Immature natural killer cell (primary cell): Measurements from ENCODE around the gene MAP3K8. TPM values are rescaled to one million over a fixed set of nuclear protein-coding genes. Genes with fewer than 3 reads are reported as not detected.
"Not testable (repeated sequence)": the region's sequence is repeated elsewhere in the genome, so short reads cannot be mapped to it uniquely, and the experiment has no call there.

Experiments
- DNase-seq, 3 donors: peaks; one replicate each; pipeline ENCODE4 v3.0.0; 2022; ENCODE audit warnings: mixed read lengths in 1 of 3
- H3K27ac Mint-ChIP-seq, 6 donors: one replicate each; pipeline ENCODE4 v1.8.0; 2020; ENCODE audit warnings: mixed read lengths in 6 of 6, mild to moderate bottlenecking in 5 of 6, inconsistent platforms in 4 of 6, moderate library complexity in 3 of 6
- H3K27me3 Mint-ChIP-seq, 3 donors: one replicate each; pipeline ENCODE4 v1.8.0; 2020 to 2021; ENCODE audit warnings: low read depth in 3 of 3, mild to moderate bottlenecking in 3 of 3, mixed read lengths in 3 of 3, moderate library complexity in 3 of 3, inconsistent platforms in 1 of 3
- H3K36me3 Mint-ChIP-seq, 3 donors: one replicate each; pipeline ENCODE4 v1.8.0; 2020; ENCODE audit warnings: mixed read lengths in 3 of 3, inconsistent platforms in 2 of 3, mild to moderate bottlenecking in 2 of 3
- H3K4me1 Mint-ChIP-seq, 2 donors: one replicate each; pipeline ENCODE4 v1.8.0; 2020; ENCODE audit warnings: inconsistent platforms in 2 of 2, mild to moderate bottlenecking in 2 of 2, mixed read lengths in 2 of 2, moderate library complexity in 1 of 2
- H3K4me3 Mint-ChIP-seq, 5 donors: one replicate each; pipeline ENCODE4 v1.8.0; 2020; ENCODE audit warnings: mild to moderate bottlenecking in 5 of 5, mixed read lengths in 5 of 5, inconsistent platforms in 3 of 5, moderate library complexity in 3 of 5
- H3K9me3 Mint-ChIP-seq, 6 donors: one replicate each; pipeline ENCODE4 v1.8.0; 2020; ENCODE audit warnings: mild to moderate bottlenecking in 6 of 6, mixed read lengths in 6 of 6, inconsistent platforms in 4 of 6, moderate library complexity in 3 of 6
- polyA plus RNA-seq, 3 donors: library from polyadenylated mRNA; unstranded; fragments of 300-500 nt; fragmentation: Illumina TruSeq; gene quantifications; one replicate each; pipeline ENCODE4 v1.2.3, GENCODE V29; 2021

MAP3K8 gene
- polyA plus RNA-seq, 3 donors from 2014 or later, result 62.9 to 154 (median 151) TPM

DNA sequence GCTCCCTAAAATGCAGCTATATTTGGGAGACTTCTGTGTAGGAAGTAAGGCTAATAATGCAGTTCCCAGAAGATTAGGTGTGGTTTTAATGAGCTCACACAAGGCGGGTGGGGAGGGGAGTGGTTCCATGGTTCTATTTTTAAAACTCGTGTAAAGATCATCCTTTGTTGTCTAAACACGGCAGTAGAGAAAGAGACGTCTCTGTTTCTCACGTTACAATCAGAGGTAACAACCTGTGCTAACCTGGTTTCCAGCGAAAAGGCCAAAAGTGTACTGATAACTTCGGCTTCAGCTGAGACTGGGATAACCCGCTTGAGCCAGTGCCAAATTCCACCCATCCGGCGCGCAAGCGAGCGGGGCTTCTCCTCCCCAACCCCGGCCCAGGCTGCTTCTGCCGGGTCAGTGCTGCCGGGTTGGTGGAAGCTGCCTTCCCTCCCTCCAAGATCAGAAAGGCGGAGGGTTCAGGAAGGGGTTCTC lies 2.5 kb upstream of the MAP3K8 start:
- Mint-ChIP-seq H3K4me1 (peaks cover 31 to 41% of the 10 kb centered on the region in 2 donors), H3K36me3 (peaks cover 0 to 4% (median 3%) of the 10 kb centered on the region in 3 donors), H3K9me3 (no peaks in the 10 kb centered on the region), H3K4me3 (peak overlapping the region; percentile 50 to 68 (median 62)), H3K27ac (peak overlapping the region in 4 of 6 donors; percentile 22 to 89 (median 83)), H3K27me3 (peaks cover 18 to 35% (median 23%) of the 10 kb centered on the region in 3 donors)
- no peak for DNase-seq

DNA sequence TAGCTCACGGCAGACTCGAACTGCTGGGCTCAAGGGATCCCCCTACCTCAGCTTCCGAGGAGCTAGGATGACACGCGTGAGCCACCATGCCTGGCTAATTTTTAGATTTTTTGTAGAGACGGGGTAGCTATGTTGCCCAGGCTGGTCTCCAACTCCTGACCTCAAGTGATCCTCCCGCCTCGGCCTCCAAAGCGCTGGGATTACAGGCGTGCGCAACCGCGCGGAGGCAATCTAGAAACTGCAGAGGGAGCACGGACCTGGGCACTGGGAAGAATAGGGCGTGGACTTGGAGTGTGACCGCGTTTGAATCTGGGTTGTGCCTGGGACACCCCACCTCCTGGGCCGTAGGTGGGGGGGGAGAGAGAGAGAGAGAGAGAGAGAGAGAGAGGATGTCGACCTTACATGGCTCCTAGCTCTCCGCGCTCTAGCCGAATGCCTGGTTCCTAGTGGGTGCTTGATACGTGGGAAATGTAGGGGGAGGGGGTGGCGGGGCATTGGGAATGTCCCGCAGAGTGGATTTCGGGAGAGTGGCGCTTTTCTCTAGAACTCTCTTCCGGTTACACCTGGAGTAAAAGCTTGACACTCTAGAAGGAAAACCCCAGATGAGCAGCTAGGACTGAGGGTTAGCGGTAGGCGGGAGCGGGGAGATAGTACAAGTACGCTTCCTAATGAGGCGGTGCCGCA lies 1.2 kb upstream of the MAP3K8 start:
- H3K4me3 Mint-ChIP-seq, result peak overlapping the region; percentile 92 to 99 (median 95)
- no peaks in the 10 kb centered on the region for H3K9me3 Mint-ChIP-seq
- peaks cover 4 to 5% (median 5%) of the 10 kb centered on the region in 3 donors for H3K36me3 Mint-ChIP-seq
- DNase-seq, result no peak
- peaks cover 37 to 47% of the 10 kb centered on the region in 2 donors for H3K4me1 Mint-ChIP-seq
- peaks cover 18 to 37% (median 23%) of the 10 kb centered on the region in 3 donors for H3K27me3 Mint-ChIP-seq
- peak overlapping the region; percentile 89 to 96 (median 94) for H3K27ac Mint-ChIP-seq

DNA sequence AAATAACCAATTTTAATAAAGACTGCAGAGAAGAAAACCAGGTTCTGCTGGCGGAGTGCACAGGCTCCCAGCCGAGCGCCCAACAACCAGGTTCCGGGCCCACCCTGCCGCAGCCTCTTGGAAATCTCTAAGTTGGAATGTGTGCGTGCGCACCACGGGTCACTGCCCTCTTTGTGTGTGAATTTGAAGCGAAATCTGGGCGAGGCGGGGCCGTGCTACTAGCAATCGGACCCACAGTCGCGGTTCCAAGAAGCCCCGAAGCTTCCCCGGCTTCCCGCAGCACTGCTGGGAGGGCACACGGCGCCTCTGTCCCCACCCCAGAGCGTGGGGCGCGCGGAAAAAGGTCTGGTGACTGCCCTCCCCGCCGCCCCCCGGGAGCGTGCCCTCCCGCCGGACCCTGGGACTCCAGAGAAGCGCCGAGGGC lies 666 bp upstream of the MAP3K8 start:
- Mint-ChIP-seq H3K36me3 (peaks cover 4 to 11% (median 5%) of the 10 kb centered on the region in 3 donors), H3K4me3 (peak overlapping the region; percentile 92 to 99 (median 95)), H3K9me3 (no peaks in the 10 kb centered on the region), H3K27ac (peak overlapping the region; percentile 89 to 96 (median 94)), H3K4me1 (peaks cover 39 to 47% of the 10 kb centered on the region in 2 donors), H3K27me3 (peaks cover 20 to 37% (median 23%) of the 10 kb centered on the region in 3 donors)
- no peak for DNase-seq

DNA sequence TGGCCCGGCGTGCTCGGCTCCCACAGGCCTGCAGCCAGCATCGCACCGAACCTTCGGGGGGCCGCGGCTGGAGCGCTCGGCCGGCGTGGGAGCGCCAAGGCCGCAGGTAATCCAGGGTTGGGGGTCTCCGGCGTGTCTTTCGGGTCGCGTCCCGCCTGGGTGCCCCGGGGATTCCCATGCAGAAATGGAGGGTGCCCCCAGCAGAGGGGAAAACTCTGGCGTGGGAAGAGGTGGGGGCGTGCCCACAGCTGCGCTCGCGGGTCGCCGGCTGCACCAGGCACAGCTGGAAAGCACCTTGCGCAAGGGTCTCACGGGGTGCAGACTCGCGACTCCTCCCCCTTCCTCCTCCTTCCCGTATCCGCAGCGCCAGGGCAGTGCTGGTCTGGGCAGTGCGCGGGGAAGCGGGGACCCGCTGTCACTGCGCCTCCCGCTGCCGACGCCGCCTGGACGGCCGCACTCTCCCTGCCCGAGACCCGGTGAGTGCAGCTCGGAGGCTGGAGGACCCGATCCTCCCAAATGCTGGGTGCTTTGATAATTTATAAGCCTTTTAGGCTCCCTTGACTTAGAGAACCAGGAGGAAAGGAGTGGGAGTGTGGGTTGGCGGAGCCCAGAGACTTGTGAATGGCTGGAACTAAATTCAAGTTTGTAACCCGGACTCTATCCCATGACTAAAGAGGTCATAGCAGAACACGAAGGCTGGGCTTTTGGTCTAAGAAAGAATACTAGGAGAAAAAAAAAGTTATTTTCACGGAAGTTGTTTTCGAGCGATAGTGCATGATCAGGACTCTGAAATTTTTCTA lies 489 bp downstream of the MAP3K8 start:
- Mint-ChIP-seq H3K4me1 (peaks cover 50 to 55% of the 10 kb centered on the region in 2 donors), H3K27ac (peak overlapping the region; percentile 89 to 98 (median 96)), H3K27me3 (peaks cover 20 to 40% (median 23%) of the 10 kb centered on the region in 3 donors), H3K9me3 (no peaks in the 10 kb centered on the region), H3K36me3 (peaks cover 5 to 21% (median 11%) of the 10 kb centered on the region in 3 donors), H3K4me3 (peak overlapping the region; percentile 92 to 99 (median 95))
- peak; percentile 76 to 79 (median 78) for DNase-seq

DNA sequence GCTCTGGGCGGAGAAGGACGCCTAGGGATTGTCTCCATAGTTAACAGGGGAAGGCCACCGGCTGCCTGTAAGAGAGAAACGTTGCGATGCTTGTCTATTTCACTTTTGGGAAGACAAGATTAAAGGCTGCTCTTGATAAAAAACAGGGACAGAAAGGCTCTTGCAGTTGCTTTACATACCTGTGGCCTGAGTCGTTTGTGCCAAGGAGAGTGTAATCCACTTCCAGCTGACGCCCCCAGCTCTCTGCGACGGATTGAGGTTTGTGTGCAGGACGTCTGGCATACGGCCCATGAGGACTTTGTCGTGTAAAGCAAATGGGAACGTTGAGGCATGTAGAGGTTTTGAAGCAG lies 1.1 kb downstream of the MAP3K8 start:
- DNase-seq, result peak in 2 of 3 donors; percentile 30 to 36
- peaks cover 5 to 25% (median 15%) of the 10 kb centered on the region in 3 donors for H3K36me3 Mint-ChIP-seq
- H3K4me3 Mint-ChIP-seq, result peak overlapping the region; percentile 92 to 99 (median 95)
- peaks cover 56 to 61% of the 10 kb centered on the region in 2 donors for H3K4me1 Mint-ChIP-seq
- H3K27ac Mint-ChIP-seq, result peak overlapping the region; percentile 89 to 98 (median 96)
- H3K9me3 Mint-ChIP-seq, result no peaks in the 10 kb centered on the region
- peaks cover 20 to 40% (median 23%) of the 10 kb centered on the region in 3 donors for H3K27me3 Mint-ChIP-seq

DNA sequence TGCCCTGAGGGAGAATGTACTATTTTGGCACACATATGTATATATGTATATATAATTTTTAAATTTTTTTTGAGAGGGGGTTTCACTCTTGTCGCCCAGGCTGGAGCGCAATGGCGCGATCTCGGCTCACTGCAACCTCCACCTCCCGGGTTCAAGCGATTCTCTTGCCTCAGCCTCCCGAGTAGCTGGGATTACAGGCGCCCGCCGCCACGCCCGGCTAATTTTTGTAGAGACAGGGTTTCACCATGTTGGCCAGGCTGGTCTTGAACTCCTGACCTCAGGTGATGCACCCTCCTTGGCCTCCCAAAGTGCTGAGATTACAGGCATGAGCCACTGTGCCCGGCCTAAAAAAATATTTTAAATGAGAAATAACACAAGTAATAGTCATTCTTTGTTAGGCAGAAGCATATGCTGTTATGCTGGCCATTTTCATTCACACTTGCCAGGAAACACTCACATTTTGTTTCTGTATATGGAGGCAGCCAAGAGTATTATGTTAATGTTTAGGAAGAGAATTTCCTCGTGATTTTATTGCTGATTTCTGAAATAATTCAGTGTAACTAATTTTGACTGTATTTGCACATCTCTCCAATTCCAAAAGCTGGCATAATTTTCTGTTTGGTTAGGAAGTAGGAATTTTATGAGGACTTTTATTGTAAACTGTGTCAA lies 1.6 kb downstream of the MAP3K8 start:
- H3K27ac Mint-ChIP-seq, result peak overlapping the region; percentile 89 to 98 (median 96)
- DNase-seq, result peak in 2 of 3 donors; percentile 15 to 19
- peak overlapping the region; percentile 92 to 99 (median 95) for H3K4me3 Mint-ChIP-seq
- peaks cover 20 to 40% (median 25%) of the 10 kb centered on the region in 3 donors for H3K27me3 Mint-ChIP-seq
- not testable (repeated sequence) for H3K9me3 Mint-ChIP-seq
- H3K4me1 Mint-ChIP-seq, result peaks cover 60 to 67% of the 10 kb centered on the region in 2 donors
- peaks cover 5 to 29% (median 18%) of the 10 kb centered on the region in 3 donors for H3K36me3 Mint-ChIP-seq

DNA sequence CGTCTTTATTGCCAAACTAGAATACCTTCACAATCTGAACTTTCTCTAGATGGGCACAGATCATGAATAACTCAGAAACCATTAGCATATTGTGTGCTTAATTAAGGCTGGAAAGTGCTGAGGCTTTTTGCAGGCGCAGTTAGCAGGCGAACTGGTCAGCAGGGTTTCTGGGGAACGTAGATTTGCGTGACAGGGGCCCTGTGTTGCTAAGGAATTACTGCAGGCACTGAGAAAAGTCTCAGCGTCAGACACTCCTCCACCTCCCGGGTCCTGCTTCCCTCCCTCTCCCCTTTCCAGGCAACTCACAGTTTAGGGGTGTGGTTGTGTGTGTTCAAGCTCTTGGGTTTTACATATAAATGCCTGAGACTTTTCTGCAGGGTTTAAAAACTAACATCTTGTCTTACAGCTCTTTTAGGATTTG lies 2.2 kb downstream of the MAP3K8 start:
- peaks cover 20 to 40% (median 25%) of the 10 kb centered on the region in 3 donors for H3K27me3 Mint-ChIP-seq
- peak overlapping the region; percentile 92 to 99 (median 95) for H3K4me3 Mint-ChIP-seq
- DNase-seq, result peak in 1 of 3 donors; percentile 22
- H3K36me3 Mint-ChIP-seq, result peaks cover 5 to 32% (median 21%) of the 10 kb centered on the region in 3 donors
- H3K4me1 Mint-ChIP-seq, result peaks cover 64 to 73% of the 10 kb centered on the region in 2 donors
- H3K27ac Mint-ChIP-seq, result peak overlapping the region; percentile 83 to 96 (median 88)
- H3K9me3 Mint-ChIP-seq, result no peaks in the 10 kb centered on the region

DNA sequence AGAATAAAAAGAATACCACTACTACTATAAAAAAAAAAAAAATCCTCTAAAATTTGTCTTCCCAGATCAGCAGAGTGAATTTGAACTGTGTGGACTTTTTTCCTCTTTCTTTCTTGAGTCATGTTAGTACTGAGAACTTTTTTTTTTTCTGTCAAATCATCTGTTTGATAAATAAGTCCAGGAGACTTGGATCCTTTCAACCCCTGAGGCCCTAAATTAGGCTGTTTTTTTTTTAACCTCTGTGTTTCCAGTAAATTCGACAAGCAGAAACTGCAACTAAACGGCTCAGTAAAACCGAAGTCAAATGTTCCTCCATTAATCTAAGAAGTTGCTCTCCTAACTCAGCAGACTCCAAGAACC lies 2.7 kb downstream of the MAP3K8 start:
- H3K27ac Mint-ChIP-seq, result peak overlapping the region; percentile 83 to 96 (median 88)
- H3K36me3 Mint-ChIP-seq, result peaks cover 5 to 34% (median 21%) of the 10 kb centered on the region in 3 donors
- peaks cover 20 to 36% (median 25%) of the 10 kb centered on the region in 3 donors for H3K27me3 Mint-ChIP-seq
- H3K4me3 Mint-ChIP-seq, result peak overlapping the region; percentile 92 to 99 (median 95)
- H3K4me1 Mint-ChIP-seq, result peaks cover 66 to 77% of the 10 kb centered on the region in 2 donors
- no peak for DNase-seq
- no peaks in the 10 kb centered on the region for H3K9me3 Mint-ChIP-seq

DNA sequence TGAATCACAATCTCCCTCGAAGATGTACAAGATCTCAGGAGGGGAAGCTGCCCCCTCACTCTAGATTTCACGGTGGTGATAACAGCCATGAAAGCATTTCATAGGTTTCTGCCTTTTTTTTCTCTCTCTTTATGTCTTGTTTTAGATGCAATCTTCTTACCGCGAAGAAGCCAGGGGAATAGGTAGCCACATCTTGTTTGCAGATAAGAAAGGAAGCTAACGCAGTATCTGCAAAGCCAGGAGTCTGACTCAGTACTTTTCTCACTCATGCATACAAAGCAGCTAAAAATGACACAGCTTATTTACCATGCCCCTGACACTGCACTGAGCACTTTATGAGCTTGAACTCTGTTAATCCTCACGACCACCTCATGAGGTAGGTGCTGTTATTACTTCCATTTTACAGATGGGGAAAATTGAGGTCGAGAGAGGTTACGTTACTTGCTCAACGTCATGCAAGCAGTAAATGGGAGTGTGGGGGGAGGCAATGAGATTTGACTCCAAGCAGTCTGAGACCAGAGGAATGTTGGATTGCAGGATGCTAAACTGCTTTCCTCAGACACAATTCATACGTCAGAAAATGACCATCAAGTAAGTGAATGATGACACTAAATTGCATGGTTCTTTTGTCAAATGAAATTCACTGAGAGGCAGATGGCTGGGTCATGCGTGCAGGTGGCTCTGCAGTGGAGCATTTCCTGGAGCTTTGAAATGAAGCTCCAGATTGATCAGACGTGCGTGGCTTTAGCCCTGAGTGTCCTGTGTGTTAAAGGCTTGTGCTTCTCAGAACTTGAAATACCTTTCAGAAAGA lies 3.3 kb downstream of the MAP3K8 start:
- no peaks in the 10 kb centered on the region for H3K9me3 Mint-ChIP-seq
- peak overlapping the region; percentile 92 to 99 (median 95) for H3K4me3 Mint-ChIP-seq
- H3K36me3 Mint-ChIP-seq, result peaks cover 10 to 40% (median 21%) of the 10 kb centered on the region in 3 donors
- peak; percentile 35 to 54 (median 45) for DNase-seq
- peaks cover 17 to 31% (median 23%) of the 10 kb centered on the region in 3 donors for H3K27me3 Mint-ChIP-seq
- peaks cover 72 to 83% of the 10 kb centered on the region in 2 donors for H3K4me1 Mint-ChIP-seq
- H3K27ac Mint-ChIP-seq, result peak overlapping the region; percentile 83 to 96 (median 88)

DNA sequence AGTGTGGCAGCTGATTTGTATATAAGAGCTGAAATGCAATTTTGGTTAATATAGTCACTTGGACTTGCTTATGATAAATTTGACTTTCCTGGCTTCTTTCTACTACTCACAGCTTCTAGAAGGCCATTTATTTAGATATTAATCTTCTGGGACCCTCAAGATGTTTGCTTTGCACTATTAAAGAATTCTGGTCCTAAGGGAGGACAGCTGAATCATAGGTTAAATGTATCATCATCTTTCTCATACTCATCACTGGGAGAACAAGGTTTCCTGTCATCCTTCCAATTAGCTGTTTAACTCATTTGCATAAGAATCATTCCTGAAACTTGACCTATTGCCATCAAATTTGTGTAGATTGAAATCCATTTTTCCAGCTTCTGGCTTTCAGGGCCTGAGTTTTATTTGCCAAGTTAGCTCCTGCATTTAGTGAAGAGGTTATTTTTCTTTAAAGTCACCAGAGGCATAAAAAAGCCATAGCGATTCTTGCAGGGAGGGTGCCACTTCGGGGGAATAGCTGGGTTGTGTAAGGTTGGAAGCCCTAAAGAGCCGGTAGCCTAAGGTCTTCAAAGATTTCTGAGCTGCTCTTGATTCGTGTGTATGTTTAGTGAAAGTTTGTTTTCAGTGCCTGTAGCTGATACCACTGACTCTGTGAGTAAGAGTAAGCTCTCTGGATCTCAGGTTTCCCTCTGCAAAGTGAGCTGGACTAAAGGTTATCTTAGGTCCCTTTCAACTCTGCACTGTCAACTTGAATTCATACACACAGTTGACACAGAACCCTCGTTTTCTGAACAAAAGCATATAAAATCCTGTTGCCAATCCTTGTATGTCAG lies 4.3 kb downstream of the MAP3K8 start:
- peaks cover 74 to 85% of the 10 kb centered on the region in 2 donors for H3K4me1 Mint-ChIP-seq
- DNase-seq, result no peak
- H3K9me3 Mint-ChIP-seq, result no peaks in the 10 kb centered on the region
- H3K4me3 Mint-ChIP-seq, result peak overlapping the region; percentile 92 to 99 (median 95)
- H3K36me3 Mint-ChIP-seq, result peaks cover 10 to 50% (median 21%) of the 10 kb centered on the region in 3 donors
- H3K27me3 Mint-ChIP-seq, result peaks cover 10 to 22% (median 14%) of the 10 kb centered on the region in 3 donors
- peak overlapping the region; percentile 83 to 96 (median 88) for H3K27ac Mint-ChIP-seq

DNA sequence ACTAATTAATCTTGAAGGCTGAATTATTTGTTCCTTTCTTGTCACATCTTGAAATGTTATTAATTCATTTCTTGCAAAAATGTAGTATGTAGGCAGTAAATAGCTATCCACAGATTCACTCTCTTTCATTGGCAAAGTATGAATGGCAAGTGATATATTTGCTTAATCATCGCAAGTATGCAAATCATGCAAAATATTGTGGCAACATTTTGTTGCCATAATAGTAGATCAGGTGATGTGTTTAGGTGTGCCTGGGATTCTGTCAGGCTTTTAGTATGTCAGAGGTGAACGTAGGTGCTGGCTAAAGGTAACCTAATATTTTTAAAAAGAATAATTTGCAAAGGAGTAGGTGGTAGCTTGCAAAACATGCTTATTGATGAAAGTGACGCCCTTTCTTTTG lies 5.9 kb downstream of the MAP3K8 start:
- no peak for DNase-seq
- Mint-ChIP-seq H3K4me1 (peaks cover 86 to 100% of the 10 kb centered on the region in 2 donors), H3K4me3 (peak overlapping the region; percentile 3 to 64 (median 49)), H3K36me3 (peaks cover 10 to 54% (median 29%) of the 10 kb centered on the region in 3 donors), H3K9me3 (no peaks in the 10 kb centered on the region), H3K27ac (peak overlapping the region; percentile 4 to 89 (median 42)), H3K27me3 (peaks cover 4 to 9% (median 8%) of the 10 kb centered on the region in 3 donors)
